ENCODE measurements around the gene CYP2R1. TPM values are rescaled to one million over a fixed set of nuclear protein-coding genes. Genes with fewer than 3 reads are reported as not detected.
"Not testable (repeated sequence)": the region's sequence is repeated elsewhere in the genome, so short reads cannot be mapped to it uniquely, and the experiment has no call there.

The CYP2R1 gene
- polyA plus RNA-seq, 12 donors: 12.2 to 22.8 (median 15.9) TPM; not detected in 1

DNA sequence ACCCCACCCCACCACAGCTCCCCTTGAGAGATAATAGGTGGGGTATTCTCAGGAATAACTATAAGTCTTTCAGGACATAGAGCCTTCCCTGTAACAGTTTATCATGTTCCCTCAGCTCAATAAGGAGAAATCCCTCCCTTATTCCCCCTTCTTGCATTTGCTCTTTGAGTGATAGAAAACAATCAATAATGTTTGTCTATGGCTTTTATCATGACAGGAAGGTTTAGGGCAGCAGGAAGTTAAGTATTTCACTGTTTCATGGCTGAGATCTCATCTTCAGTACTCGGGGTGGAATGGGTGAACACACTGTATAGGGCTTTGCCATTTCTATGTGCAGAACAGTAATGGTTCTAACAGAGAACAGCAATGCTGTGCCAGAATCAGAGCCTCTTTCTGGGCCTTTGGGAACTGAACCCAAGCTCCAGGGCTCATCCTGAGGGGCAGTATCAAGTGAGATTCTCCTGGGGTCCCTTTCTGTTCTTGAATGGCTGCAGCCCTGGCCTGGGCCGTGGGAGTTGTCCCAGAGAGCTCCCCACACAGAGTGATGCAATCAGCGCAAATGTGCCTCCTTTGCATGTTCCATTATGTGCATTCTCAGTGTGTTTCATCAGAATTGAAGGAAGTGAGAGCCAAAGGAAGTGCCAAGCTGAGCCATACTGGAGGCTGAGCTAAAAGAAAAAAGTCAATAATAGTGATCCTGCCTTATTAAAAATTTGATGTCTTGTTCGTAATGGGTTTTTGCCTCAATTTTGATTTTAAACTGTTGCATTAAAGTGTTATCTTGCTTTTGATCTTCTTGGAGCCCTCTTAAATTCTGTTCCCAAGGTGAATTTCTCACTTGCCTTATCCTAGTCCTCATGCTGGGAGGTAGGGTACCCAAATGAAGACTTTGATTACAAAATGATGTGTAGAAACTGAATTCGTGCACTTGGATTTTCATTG, 2.9 kb upstream of the CYP2R1 start:
- DNase-seq: no peak

- DNase-seq: no peak
These were observed 546 bp upstream of the CYP2R1 start for GRCh38 chr11:14892577-14892976.

DNA sequence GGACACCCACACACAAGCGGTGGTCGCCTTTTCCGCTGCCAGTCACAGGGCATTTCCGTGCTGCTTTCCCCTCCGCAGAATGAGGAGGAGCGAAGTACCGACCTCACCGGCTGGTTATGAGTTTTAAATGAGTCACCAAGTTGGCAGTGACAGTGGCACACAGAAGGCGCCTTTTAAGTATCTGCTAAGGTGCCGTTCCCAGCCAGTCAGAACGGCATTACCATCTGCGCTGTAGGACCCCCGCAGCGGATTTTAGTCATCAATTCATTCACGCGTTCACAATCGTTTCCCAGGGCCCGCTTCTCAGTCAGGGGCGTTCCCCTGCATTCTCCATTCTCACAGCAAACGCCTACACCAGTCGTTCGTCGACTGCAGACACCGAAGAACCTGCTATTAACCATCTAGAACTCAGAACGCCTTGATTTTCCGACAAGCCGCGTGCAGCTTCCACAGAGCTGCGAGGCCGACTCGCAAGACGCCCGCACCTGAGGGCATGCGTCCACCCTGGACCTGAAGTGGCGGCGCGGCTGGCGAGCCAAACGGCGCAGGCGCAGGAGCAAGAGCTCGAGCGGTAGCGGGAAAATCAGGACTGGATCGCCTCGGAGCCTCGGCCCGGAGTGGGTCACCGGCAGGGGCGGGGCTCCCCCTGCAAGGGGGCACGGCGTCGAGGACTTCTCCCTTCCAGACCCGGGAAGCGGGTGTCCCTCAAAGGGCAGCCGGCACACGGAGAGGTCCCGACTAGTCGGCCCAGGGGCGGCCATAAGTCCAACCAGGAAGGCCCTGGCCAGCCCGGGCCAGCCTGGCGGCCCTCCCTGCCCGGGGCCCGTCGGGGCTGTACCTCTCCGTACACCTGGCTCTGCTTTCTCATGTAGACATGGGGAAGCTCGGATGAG, 642 bp downstream of the CYP2R1 start:
- peak; percentile 91 for DNase-seq

- no peak for DNase-seq
These were observed 5.5 kb downstream of the CYP2R1 start for GRCh38 chr11:14886513-14886912.

DNA sequence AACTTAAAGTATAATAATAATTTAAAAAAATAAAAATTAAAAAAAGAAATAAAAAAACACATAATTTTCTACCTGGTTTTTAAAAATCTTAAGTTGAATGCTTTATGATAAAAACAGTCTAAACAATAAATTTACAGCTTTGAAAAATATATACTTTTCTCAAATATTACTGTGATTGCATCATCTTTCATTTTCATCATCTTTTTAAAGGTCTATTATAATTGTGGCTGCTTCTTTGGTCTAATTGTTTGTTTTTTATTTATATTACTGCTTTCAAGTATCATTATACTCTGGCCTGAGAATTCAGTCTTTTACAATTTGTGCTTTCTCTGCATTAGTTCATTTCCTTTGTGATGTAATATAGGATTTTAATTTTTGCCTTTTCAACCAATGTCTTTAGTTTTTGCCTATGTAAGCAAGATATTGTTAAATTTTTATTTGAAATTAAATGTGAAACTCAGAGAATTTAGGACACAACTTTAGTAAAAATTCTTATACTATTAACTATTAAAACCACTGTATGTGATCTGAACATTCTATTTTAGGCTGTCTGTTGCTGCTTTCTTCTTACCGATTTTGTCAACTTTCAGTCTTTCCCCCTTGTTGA, 7.3 kb downstream of the CYP2R1 start:
- no peak for DNase-seq

- DNase-seq: not testable (repeated sequence)
These were observed 8.3 kb downstream of the CYP2R1 start for GRCh38 chr11:14883683-14884082.

GRCh38 chr11:14882196-14882595, 9.8 kb downstream of the CYP2R1 start:
- no peak for DNase-seq

- DNase-seq: no peak
These were observed 10.3 kb downstream of the CYP2R1 start for GRCh38 chr11:14881576-14882193.

DNA sequence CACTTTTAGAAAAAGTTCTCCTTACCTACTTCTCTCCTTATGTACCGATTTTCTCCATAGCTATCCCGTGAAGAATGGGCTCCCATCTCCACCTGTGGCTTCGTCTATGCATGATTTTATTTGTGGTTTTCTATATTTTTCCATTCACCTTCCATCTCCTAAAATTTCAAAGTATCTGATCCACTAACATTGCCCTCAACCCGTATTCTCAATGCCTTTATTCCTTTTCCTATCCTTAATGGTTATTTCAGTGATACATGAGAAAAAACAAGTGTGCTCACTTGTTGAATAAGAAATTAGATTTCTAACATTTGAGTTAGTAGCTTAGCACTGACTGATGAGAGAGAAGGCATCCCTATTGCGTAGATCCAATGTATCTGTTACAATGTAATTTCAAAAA, 16.9 kb downstream of the CYP2R1 start:
- no peak for DNase-seq

- no peak for DNase-seq
These were observed 18.4 kb downstream of the CYP2R1 start for GRCh38 chr11:14873632-14874031.

DNA sequence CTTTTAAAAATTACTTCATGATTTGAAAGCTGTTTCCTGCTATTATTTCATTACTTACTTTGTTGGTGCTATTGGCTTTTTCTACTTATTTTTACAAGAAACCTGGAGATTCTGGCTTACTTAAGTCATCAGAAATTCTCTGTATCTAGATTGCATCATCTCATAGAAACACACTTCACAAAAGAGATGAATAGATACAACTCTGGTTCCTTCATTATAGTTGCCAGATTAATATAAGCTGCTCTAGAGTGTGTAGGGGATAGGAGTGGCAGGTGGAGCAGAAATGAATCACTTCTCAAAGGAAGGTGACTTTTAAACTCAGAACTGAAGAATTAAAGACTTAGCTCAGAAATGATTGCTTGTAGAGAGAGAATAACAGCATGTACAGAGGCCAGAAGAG, 20.0 kb downstream of the CYP2R1 start:
- DNase-seq: no peak

DNA sequence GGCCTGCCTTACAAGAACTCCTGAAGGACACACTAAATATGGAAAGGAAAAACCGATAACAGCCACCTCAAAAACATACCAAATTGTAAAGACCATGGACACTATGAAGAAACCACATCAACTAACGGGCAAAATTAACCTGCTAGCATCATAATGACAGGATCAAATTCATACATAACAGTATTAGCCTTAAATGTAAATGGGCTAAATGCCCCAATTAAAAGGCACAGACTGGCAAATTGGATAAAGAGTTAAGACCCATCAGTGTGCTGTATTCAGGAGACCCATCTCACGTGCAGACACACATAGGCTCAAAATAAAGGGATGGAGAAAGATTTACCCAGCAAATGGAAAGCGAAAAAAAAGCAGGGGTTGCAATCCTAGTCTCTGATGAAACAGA, 28.3 kb downstream of the CYP2R1 start:
- not testable (repeated sequence) for DNase-seq

GRCh38 chr11:14861680-14862079, 30.4 kb downstream of the CYP2R1 start:
- no peak for DNase-seq

DNA sequence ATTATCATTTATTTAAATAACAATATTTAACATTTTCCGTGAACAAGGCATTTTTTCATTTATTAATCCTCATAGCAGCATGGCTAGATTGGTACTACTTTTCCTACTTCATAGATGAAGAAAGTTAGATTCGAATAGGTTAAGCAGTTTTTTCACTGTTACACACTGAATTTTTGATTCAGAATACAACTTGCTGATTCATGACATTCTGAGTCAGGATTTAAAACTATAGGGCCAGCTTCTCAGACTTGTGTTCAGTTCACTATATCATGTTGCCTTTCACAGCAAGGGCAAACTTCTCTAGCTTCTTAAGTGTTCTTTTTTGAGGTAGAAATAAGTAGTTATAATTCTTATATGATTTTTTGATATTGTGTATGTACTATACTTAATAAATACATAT, 31.5 kb downstream of the CYP2R1 start:
- no peak for DNase-seq

GRCh38 chr11:14858404-14858803, 33.6 kb downstream of the CYP2R1 start:
- no peak for DNase-seq

- no peak for DNase-seq
These were observed 34.4 kb downstream of the CYP2R1 start for GRCh38 chr11:14857621-14858020.

- DNase-seq: no peak
These were observed 36.1 kb downstream of the CYP2R1 start for GRCh38 chr11:14855890-14856289.

- no peak for DNase-seq
These were observed 38.0 kb downstream of the CYP2R1 start for GRCh38 chr11:14854057-14854456.

GRCh38 chr11:14852571-14853177, 39.4 kb downstream of the CYP2R1 start:
- DNase-seq: no peak

- no peak for DNase-seq
These were observed 50.0 kb downstream of the CYP2R1 start for GRCh38 chr11:14842002-14842401.
